GM23338 (cell line): Measurements from ENCODE around the gene PIBF1. TPM values are rescaled to one million over a fixed set of nuclear protein-coding genes. Genes with fewer than 3 reads are reported as not detected.

Source experiments
- ATAC-seq: fragments of 200-7000 bp; cut with Tn5 transposase; 3 replicates; pipeline ENCODE4 v1.9.1; 2020
- DNase-seq: peaks from one replicate; pipeline ENCODE4 v3.0.0-alpha.2; 2015; ENCODE audit warnings: low spot score
- H2AFZ ChIP-seq: fragments of 200-600 bp; sonication (generic); 2 replicates; pipeline ENCODE4 v1.8.0; 2016; ENCODE audit warnings: antibody characterized with exemption, mild to moderate bottlenecking, moderate library complexity
- H3F3A ChIP-seq: fragments of 200-600 bp; sonication (generic); replicated peaks from 2 replicates; pipeline ENCODE4 v1.8.0; 2017; ENCODE audit warnings: antibody characterized with exemption, mixed run types, low read depth
- H3K27ac ChIP-seq: fragments of 200-600 bp; sonication (generic); 2 replicates; pipeline ENCODE4 v1.6.1; 2016; ENCODE audit warnings: low read depth
- H3K27me3 ChIP-seq: fragments of 200-600 bp; sonication (generic); 2 replicates; pipeline ENCODE4 v1.8.0; 2016; ENCODE audit warnings: mild to moderate bottlenecking, mixed run types, moderate library complexity; ENCODE audit not compliant: insufficient read depth
- H3K36me3 ChIP-seq: fragments of 200-600 bp; sonication (generic); 2 replicates; pipeline ENCODE4 v1.8.0; 2016; ENCODE audit warnings: mild to moderate bottlenecking; ENCODE audit not compliant: insufficient read depth
- H3K4me1 ChIP-seq: fragments of 200-600 bp; sonication (generic); 2 replicates; pipeline ENCODE4 v1.8.0; 2016; ENCODE audit warnings: mild to moderate bottlenecking, moderate library complexity; ENCODE audit not compliant: insufficient read depth
- H3K4me2 ChIP-seq: fragments of 200-600 bp; sonication (generic); 2 replicates; pipeline ENCODE4 v1.7.1; 2017; ENCODE audit warnings: mixed run types
- H3K4me3 ChIP-seq: fragments of 200-600 bp; sonication (generic); 2 replicates; pipeline ENCODE4 v1.6.1; 2016; ENCODE audit warnings: mixed run types
- H3K79me2 ChIP-seq: fragments of 200-600 bp; sonication (generic); replicated peaks from 2 replicates; pipeline ENCODE4 v1.8.0; 2017; ENCODE audit warnings: mild to moderate bottlenecking; ENCODE audit not compliant: insufficient read depth
- H3K9me2 ChIP-seq: fragments of 200-600 bp; sonication (generic); 2 replicates; pipeline ENCODE4 v1.8.0; 2017; ENCODE audit not compliant: insufficient read depth
- H4K20me1 ChIP-seq: fragments of 200-600 bp; sonication (generic); replicated peaks from 2 replicates; pipeline ENCODE4 v1.8.0; 2017; ENCODE audit warnings: mild to moderate bottlenecking; ENCODE audit not compliant: insufficient read depth
- H3K27ac Mint-ChIP-seq: 2 replicates; pipeline ENCODE4 v1.8.0; 2020; ENCODE audit warnings: inconsistent platforms, mild to moderate bottlenecking, moderate library complexity, mixed read lengths
- H3K27me3 Mint-ChIP-seq: 3 replicates; pipeline ENCODE4 v1.8.0; 2022; ENCODE audit warnings: low read depth, mild to moderate bottlenecking, moderate library complexity, mixed read lengths, inconsistent platforms; ENCODE audit not compliant: insufficient read depth, poor library complexity
- H3K36me3 Mint-ChIP-seq: 3 replicates; pipeline ENCODE4 v1.8.0; 2021; ENCODE audit warnings: low read depth, mild to moderate bottlenecking, inconsistent platforms, moderate library complexity, mixed read lengths
- H3K4me1 Mint-ChIP-seq: 3 replicates; pipeline ENCODE4 v1.8.0; 2020; ENCODE audit warnings: mild to moderate bottlenecking, inconsistent platforms, mixed read lengths
- H3K4me3 Mint-ChIP-seq: 3 replicates; pipeline ENCODE4 v1.8.0; 2021; ENCODE audit warnings: moderate library complexity, mild to moderate bottlenecking, inconsistent platforms, mixed read lengths
- H3K9me3 Mint-ChIP-seq: 3 replicates; pipeline ENCODE4 v1.8.0; 2020; ENCODE audit warnings: moderate library complexity, mild to moderate bottlenecking, inconsistent platforms, mixed read lengths
- CREB1 ChIP-seq: fragments of 250-450 bp; sonication (Bioruptor Pico); IDR thresholded peaks from 2 replicates; pipeline ENCODE4 v1.5.0; 2020; ENCODE audit warnings: low read depth, mild to moderate bottlenecking, moderate library complexity
- ETS1 ChIP-seq: IDR thresholded peaks from 2 replicates; pipeline ENCODE4 v1.6.1; 2016; ENCODE audit warnings: antibody characterized with exemption
- EZH2 ChIP-seq: fragments of 200-600 bp; sonication (generic); IDR thresholded peaks from one replicate; pipeline ENCODE4 v1.8.0; 2017; ENCODE audit warnings: antibody characterized with exemption, mild to moderate bottlenecking, low read depth; ENCODE audit not compliant: unreplicated experiment
- EZH2phosphoT487 ChIP-seq: fragments of 200-600 bp; sonication (generic); IDR thresholded peaks from one replicate; pipeline ENCODE4 v1.8.1; 2018; ENCODE audit warnings: antibody characterized with exemption; ENCODE audit not compliant: unreplicated experiment
- JUNB ChIP-seq: IDR thresholded peaks from one replicate; pipeline ENCODE4 v1.6.1; 2016; ENCODE audit warnings: antibody characterized with exemption; ENCODE audit not compliant: unreplicated experiment
- NANOG ChIP-seq: IDR thresholded peaks from 2 replicates; pipeline ENCODE4 v1.6.1; 2016; ENCODE audit warnings: antibody characterized with exemption, borderline replicate concordance
- POLR2AphosphoS5 ChIP-seq: IDR thresholded peaks from 2 replicates; pipeline ENCODE4 v1.6.1; 2016; ENCODE audit warnings: antibody characterized with exemption, low read depth
- STAT1 ChIP-seq: IDR thresholded peaks from one replicate; pipeline ENCODE4 v1.6.1; 2016; ENCODE audit warnings: antibody characterized with exemption; ENCODE audit not compliant: unreplicated experiment
- ZNF114 ChIP-seq: fragments of 250-450 bp; sonication (Bioruptor Pico); IDR thresholded peaks from 2 replicates; pipeline ENCODE4 v1.5.0; 2020; ENCODE audit warnings: mild to moderate bottlenecking, moderate library complexity
- ZNF331 ChIP-seq: fragments of 250-450 bp; sonication (Bioruptor Pico); IDR thresholded peaks from 2 replicates; pipeline ENCODE4 v1.5.0; 2020; ENCODE audit warnings: low read depth, mild to moderate bottlenecking, moderate library complexity
- polyA plus RNA-seq: library from polyadenylated mRNA; unstranded; fragments of >200 nt; fragmentation: Nextera tagmentation; extraction: Ambion mirVana; gene quantifications from 2 replicates; pipeline ENCODE4 v1.2.1, GENCODE V29; 2016
- total RNA-seq: library from RNA; depleted of rRNA; stranded (reverse); fragments of >200 nt; shearing (Covaris generic); gene quantifications from 2 replicates; pipeline ENCODE4 v1.2.3, GENCODE V29; 2014
- TF ChIP-seq, protein P1 (sequence below): IDR thresholded peaks from one replicate; pipeline ENCODE4 v1.6.1; 2018; ENCODE audit warnings: antibody characterized with exemption; ENCODE audit not compliant: unreplicated experiment
- TF ChIP-seq, protein P2 (sequence below), 2 experiments: fragments of 200-600 bp in 1 of 2; sonication (generic) in 1 of 2; conservative IDR thresholded peaks; 2 replicates each; pipeline versions ENCODE4 v1.5.1 to v1.6.1; 2016 to 2017; ENCODE audit warnings: antibody characterized with exemption in 2 of 2, low read depth in 2 of 2, mild to moderate bottlenecking in 2 of 2, moderate library complexity in 1 of 2

PIBF1 gene
- total and polyA plus RNA-seq, 2 experiments from 2014 or later: 14.9 to 22.6 TPM

DNA sequence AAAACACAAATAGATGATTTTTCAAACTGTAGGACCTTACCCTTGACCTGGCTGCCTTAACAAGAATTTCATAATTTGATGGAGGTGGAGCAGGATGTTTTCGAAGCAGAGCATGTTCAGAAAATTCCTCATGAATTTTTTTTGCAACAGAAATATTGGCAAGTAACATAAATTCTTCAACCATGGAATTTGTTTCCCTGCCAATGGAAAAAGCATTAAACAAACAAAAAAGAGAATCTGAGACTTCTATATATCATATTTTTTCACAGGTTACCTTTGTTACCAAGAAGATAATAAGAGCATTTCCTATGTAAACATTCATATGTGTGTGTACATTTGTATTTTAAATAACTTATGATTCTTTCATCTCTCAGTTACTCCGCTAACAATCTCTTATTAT lies 18.5 kb upstream of the PIBF1 start (continued):
- TF ChIP-seq, protein P1, sequence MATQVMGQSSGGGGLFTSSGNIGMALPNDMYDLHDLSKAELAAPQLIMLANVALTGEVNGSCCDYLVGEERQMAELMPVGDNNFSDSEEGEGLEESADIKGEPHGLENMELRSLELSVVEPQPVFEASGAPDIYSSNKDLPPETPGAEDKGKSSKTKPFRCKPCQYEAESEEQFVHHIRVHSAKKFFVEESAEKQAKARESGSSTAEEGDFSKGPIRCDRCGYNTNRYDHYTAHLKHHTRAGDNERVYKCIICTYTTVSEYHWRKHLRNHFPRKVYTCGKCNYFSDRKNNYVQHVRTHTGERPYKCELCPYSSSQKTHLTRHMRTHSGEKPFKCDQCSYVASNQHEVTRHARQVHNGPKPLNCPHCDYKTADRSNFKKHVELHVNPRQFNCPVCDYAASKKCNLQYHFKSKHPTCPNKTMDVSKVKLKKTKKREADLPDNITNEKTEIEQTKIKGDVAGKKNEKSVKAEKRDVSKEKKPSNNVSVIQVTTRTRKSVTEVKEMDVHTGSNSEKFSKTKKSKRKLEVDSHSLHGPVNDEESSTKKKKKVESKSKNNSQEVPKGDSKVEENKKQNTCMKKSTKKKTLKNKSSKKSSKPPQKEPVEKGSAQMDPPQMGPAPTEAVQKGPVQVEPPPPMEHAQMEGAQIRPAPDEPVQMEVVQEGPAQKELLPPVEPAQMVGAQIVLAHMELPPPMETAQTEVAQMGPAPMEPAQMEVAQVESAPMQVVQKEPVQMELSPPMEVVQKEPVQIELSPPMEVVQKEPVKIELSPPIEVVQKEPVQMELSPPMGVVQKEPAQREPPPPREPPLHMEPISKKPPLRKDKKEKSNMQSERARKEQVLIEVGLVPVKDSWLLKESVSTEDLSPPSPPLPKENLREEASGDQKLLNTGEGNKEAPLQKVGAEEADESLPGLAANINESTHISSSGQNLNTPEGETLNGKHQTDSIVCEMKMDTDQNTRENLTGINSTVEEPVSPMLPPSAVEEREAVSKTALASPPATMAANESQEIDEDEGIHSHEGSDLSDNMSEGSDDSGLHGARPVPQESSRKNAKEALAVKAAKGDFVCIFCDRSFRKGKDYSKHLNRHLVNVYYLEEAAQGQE: no peak
- no peak for TF ChIP-seq POLR2AphosphoS5
- TF ChIP-seq JUNB: no peak
- TF ChIP-seq ZNF331 (CRISPR knock-in tag): no peak
- no peak for TF ChIP-seq ETS1
- TF ChIP-seq EZH2: no peak
- no peak for TF ChIP-seq CREB1 (CRISPR knock-in tag)

GRCh38 chr13:72774019-72774418 lies 7.9 kb upstream of the PIBF1 start:
- Histone ChIP-seq H3K27ac (no peak overlapping the region), H3K79me2 (peaks cover 10% of the 10 kb centered on the region), H2AFZ (no peak overlapping the region), H3K9me2 (no peaks in the 10 kb centered on the region), H3K27me3 (no peaks in the 10 kb centered on the region), H3K36me3 (peaks cover 57% of the 10 kb centered on the region), H3K4me1 (no peaks in the 10 kb centered on the region), H4K20me1 (no peaks in the 10 kb centered on the region), H3F3A (no peaks in the 10 kb centered on the region), H3K4me3 (no peak overlapping the region), H3K4me2 (no peak overlapping the region)
- no peaks in the 10 kb centered on the region for H3K4me1 Mint-ChIP-seq
- peaks cover 2% of the 10 kb centered on the region for H3K27me3 Mint-ChIP-seq
- ATAC-seq: no peak
- peaks cover 76% of the 10 kb centered on the region for H3K36me3 Mint-ChIP-seq
- H3K9me3 Mint-ChIP-seq: no peaks in the 10 kb centered on the region
- no peak for TF ChIP-seq ZNF331 (CRISPR knock-in tag)
- no peak for TF ChIP-seq EZH2phosphoT487
- TF ChIP-seq CREB1 (CRISPR knock-in tag): no peak
- no peak for TF ChIP-seq NANOG
- TF ChIP-seq POLR2AphosphoS5: no peak
- no peak overlapping the region for H3K27ac Mint-ChIP-seq
- H3K4me3 Mint-ChIP-seq: no peak overlapping the region
- DNase-seq: no peak

- H2AFZ ChIP-seq: 0 out of 2 replicates have a peak overlapping the region, but pooled peaks have one; percentile 83
- H3K27ac ChIP-seq: no peak overlapping the region
- DNase-seq: no peak
- TF ChIP-seq ZNF114 (CRISPR knock-in tag) (no peak), POLR2AphosphoS5 (no peak), EZH2 (no peak), JUNB (no peak), EZH2phosphoT487 (no peak), STAT1 (no peak), ZNF331 (CRISPR knock-in tag) (no peak), ETS1 (no peak)
- TF ChIP-seq, protein P2, sequence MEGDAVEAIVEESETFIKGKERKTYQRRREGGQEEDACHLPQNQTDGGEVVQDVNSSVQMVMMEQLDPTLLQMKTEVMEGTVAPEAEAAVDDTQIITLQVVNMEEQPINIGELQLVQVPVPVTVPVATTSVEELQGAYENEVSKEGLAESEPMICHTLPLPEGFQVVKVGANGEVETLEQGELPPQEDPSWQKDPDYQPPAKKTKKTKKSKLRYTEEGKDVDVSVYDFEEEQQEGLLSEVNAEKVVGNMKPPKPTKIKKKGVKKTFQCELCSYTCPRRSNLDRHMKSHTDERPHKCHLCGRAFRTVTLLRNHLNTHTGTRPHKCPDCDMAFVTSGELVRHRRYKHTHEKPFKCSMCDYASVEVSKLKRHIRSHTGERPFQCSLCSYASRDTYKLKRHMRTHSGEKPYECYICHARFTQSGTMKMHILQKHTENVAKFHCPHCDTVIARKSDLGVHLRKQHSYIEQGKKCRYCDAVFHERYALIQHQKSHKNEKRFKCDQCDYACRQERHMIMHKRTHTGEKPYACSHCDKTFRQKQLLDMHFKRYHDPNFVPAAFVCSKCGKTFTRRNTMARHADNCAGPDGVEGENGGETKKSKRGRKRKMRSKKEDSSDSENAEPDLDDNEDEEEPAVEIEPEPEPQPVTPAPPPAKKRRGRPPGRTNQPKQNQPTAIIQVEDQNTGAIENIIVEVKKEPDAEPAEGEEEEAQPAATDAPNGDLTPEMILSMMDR (conservative IDR thresholded peaks at IDR 0.05; ENCODE audit: low read depth in 2 of 2): no peak
These were observed 784 bp downstream of the PIBF1 start for GRCh38 chr13:72782717-72783116.

More at GRCh38 chr13:72782717-72783116, 784 bp downstream of the PIBF1 start:
- Mint-ChIP-seq H3K4me1 (peaks cover 12% of the 10 kb centered on the region), H3K9me3 (no peaks in the 10 kb centered on the region; the same call in 2 of the 3 replicates), H3K27me3 (peaks cover 5% of the 10 kb centered on the region), H3K27ac (peak overlapping the region; percentile 80; the same call in 1 of the 2 replicates), H3K36me3 (peaks cover 18% of the 10 kb centered on the region), H3K4me3 (peak overlapping the region; percentile 99)
- no peaks in the 10 kb centered on the region for H3K9me2 ChIP-seq
- H3K27me3 ChIP-seq: no peaks in the 10 kb centered on the region
- H4K20me1 ChIP-seq: no peaks in the 10 kb centered on the region; the same call in none of the 2 replicates
- H3K79me2 ChIP-seq: peaks cover 76% of the 10 kb centered on the region
- H3K4me3 ChIP-seq: peak overlapping the region; percentile 71
- ATAC-seq: no peak
- peaks cover 16% of the 10 kb centered on the region; the same call in 1 of the 2 replicates for H3K4me1 ChIP-seq
- H3K4me2 ChIP-seq: peak overlapping the region; percentile 91
- peaks cover 10% of the 10 kb centered on the region; the same call in 1 of the 2 replicates for H3K36me3 ChIP-seq
- H3F3A ChIP-seq: no peaks in the 10 kb centered on the region
